Muscle of leg (tissue), 16 donors: ENCODE measurements around the gene RPAP3. TPM values are rescaled to one million over a fixed set of nuclear protein-coding genes. Genes with fewer than 3 reads are reported as not detected.

Experiments
- DNase-seq: peaks from one replicate; pipeline ENCODE4 v3.0.0; 2013
- H3K27ac ChIP-seq: one replicate; pipeline ENCODE4 v1.5.1; 2013; ENCODE audit warnings: mild to moderate bottlenecking, low read length, control low read depth
- H3K27me3 ChIP-seq: one replicate; pipeline ENCODE4 v1.6.1; 2013; ENCODE audit warnings: low read length; ENCODE audit not compliant: control insufficient read depth, insufficient read depth
- H3K36me3 ChIP-seq: one replicate; pipeline ENCODE4 v1.6.1; 2013; ENCODE audit warnings: low read length; ENCODE audit not compliant: control insufficient read depth, insufficient read depth
- H3K4me1 ChIP-seq: one replicate; pipeline ENCODE4 v1.6.1; 2013; ENCODE audit warnings: low read length; ENCODE audit not compliant: control insufficient read depth, insufficient read depth
- H3K4me3 ChIP-seq: one replicate; pipeline ENCODE4 v1.5.1; 2013; ENCODE audit warnings: low read length, control low read depth
- H3K9me3 ChIP-seq: replicated peaks from 2 replicates; pipeline ENCODE4 v1.6.1; 2013; ENCODE audit warnings: low read depth, low read length; ENCODE audit not compliant: control insufficient read depth
- WGBS: methylation state at CpG from one replicate; pipeline ENCODE4 v1.1.5; 2013; ENCODE audit warnings: missing lambda C conversion rate; ENCODE audit not compliant: insufficient coverage; 5-methylcytosine and 5-hydroxymethylcytosine counted together
- long read RNA-seq, 11 donors: transcript quantifications; one replicate each; lab custom pipeline, GENCODE V29; 2026
- polyA plus RNA-seq, 8 donors: library from polyadenylated mRNA; unstranded; fragments of 120-200 nt; gene quantifications; one replicate each; pipeline versions ENCODE4 v1.2.1 to v1.2.3, GENCODE V29; 2013; ENCODE audit warnings: inconsistent platforms in 1 of 8, low replicate concordance in 1 of 8; ENCODE audit not compliant: insufficient read length in 8 of 8, insufficient read depth in 1 of 8
- total RNA-seq: library from RNA; stranded (reverse); fragments of 120-200 nt; gene quantifications from one replicate; pipeline ENCODE4 v1.2.4, GENCODE V29; 2013

The RPAP3 gene
- total RNA-seq (18.0 TPM), polyA plus RNA-seq (10 to 100 TPM; 18.9 to 28.1 (median 24.9) TPM)
- long read RNA-seq, donor 1, full-length matches to known transcripts = 3 of 3 reads
- long read RNA-seq, donor 1, partial matches to known transcripts = 0 of 3 reads
- long read RNA-seq, donor 1, other reads (novel, unspliced or antisense) = 0 of 3 reads
- long read RNA-seq, donor 2, full-length matches to known transcripts = 2 of 2 reads
- long read RNA-seq, donor 2, partial matches to known transcripts = 0 of 2 reads
- long read RNA-seq, donor 2, other reads (novel, unspliced or antisense) = 0 of 2 reads
- long read RNA-seq, donor 3, full-length matches to known transcripts = 5 of 5 reads
- long read RNA-seq, donor 3, partial matches to known transcripts = 0 of 5 reads
- long read RNA-seq, donor 3, other reads (novel, unspliced or antisense) = 0 of 5 reads
- long read RNA-seq, donor 4 = 0 reads
- long read RNA-seq, donor 5, full-length matches to known transcripts = 13 of 13 reads
- long read RNA-seq, donor 5, partial matches to known transcripts = 0 of 13 reads
- long read RNA-seq, donor 5, other reads (novel, unspliced or antisense) = 0 of 13 reads
- long read RNA-seq, donor 6, full-length matches to known transcripts = 4 of 4 reads
- long read RNA-seq, donor 6, partial matches to known transcripts = 0 of 4 reads
- long read RNA-seq, donor 6, other reads (novel, unspliced or antisense) = 0 of 4 reads
- long read RNA-seq, donor 7, full-length matches to known transcripts = 5 of 5 reads
- long read RNA-seq, donor 7, partial matches to known transcripts = 0 of 5 reads
- long read RNA-seq, donor 7, other reads (novel, unspliced or antisense) = 0 of 5 reads
- long read RNA-seq, donor 8, full-length matches to known transcripts = 5 of 5 reads
- long read RNA-seq, donor 8, partial matches to known transcripts = 0 of 5 reads
- long read RNA-seq, donor 8, other reads (novel, unspliced or antisense) = 0 of 5 reads
- long read RNA-seq, donor 9, full-length matches to known transcripts = 4 of 4 reads
- long read RNA-seq, donor 9, partial matches to known transcripts = 0 of 4 reads
- long read RNA-seq, donor 9, other reads (novel, unspliced or antisense) = 0 of 4 reads
- long read RNA-seq, donor 10, full-length matches to known transcripts = 5 of 5 reads
- long read RNA-seq, donor 10, partial matches to known transcripts = 0 of 5 reads
- long read RNA-seq, donor 10, other reads (novel, unspliced or antisense) = 0 of 5 reads
- long read RNA-seq, donor 11, full-length matches to known transcripts = 6 of 6 reads
- long read RNA-seq, donor 11, partial matches to known transcripts = 0 of 6 reads
- long read RNA-seq, donor 11, other reads (novel, unspliced or antisense) = 0 of 6 reads

- Histone ChIP-seq H3K36me3 (peaks cover under 1% of the 10 kb centered on the region), H3K4me3 (peak within 1 kb of the TSS; percentile 72), H3K27ac (peak within 1 kb of the TSS; percentile 88), H3K9me3 (no peaks in the 10 kb centered on the region), H3K27me3 (no peaks in the 10 kb centered on the region), H3K4me1 (peaks cover 3% of the 10 kb centered on the region)
- DNase-seq = peak; percentile 97
- WGBS = 0% methylated on average over 66 of the region's 66 CpGs
Measured at GRCh38 chr12:47705566-47706425, at the start of gene RPAP3. RPAP3 (minus strand) TSS chr12:47706030; CDS start chr12:47702840, 3,190 bp downstream.

DNA sequence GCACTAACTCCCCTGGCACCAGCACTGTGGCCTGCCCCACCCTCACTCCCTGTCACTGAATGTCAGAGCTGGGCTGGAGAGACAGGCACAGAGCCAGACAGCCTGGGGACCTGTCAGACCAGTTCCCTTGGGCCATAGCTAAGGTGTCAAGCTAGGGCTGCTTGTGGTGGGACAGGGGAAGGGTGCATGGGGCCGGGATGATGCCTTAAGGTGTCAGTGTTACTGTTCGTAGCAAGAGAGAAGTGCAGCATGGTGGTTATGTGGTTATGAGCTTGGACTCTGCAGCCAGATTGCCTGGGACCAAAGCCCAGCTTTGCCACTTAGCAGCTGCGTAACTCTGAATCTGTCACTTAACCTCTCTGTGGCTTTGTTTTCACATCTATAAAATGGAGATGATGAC lies 49.1 kb upstream of the RPAP3 start:
- Histone ChIP-seq H3K9me3 (no peaks in the 10 kb centered on the region), H3K36me3 (no peaks in the 10 kb centered on the region), H3K27ac (no peak overlapping the region), H3K4me3 (no peak overlapping the region), H3K27me3 (no peaks in the 10 kb centered on the region), H3K4me1 (peaks cover 53% of the 10 kb centered on the region)
- WGBS = 80% methylated on average over 2 of the region's 3 CpGs
- DNase-seq = no peak

DNA sequence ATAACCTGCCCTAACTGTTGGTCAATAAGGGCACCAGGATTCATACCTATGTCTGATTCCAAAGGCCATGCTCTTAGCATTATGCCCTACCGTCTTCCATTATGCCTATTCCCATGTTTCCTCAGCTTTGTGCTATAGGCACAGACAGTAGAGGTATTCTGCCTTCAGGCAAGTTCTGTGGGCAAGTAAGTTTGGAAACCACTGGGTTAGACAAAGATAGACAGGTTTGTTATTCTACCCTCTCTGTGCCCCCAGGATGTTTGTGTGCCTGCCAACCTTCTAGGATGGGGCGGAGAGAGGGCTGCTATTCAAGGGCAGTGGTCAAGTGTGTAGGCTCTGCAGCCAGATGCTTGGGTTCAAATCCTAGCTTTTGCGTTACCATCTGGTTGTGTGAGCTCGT lies 48.3 kb upstream of the RPAP3 start:
- H3K4me1 ChIP-seq = peaks cover 47% of the 10 kb centered on the region

DNA sequence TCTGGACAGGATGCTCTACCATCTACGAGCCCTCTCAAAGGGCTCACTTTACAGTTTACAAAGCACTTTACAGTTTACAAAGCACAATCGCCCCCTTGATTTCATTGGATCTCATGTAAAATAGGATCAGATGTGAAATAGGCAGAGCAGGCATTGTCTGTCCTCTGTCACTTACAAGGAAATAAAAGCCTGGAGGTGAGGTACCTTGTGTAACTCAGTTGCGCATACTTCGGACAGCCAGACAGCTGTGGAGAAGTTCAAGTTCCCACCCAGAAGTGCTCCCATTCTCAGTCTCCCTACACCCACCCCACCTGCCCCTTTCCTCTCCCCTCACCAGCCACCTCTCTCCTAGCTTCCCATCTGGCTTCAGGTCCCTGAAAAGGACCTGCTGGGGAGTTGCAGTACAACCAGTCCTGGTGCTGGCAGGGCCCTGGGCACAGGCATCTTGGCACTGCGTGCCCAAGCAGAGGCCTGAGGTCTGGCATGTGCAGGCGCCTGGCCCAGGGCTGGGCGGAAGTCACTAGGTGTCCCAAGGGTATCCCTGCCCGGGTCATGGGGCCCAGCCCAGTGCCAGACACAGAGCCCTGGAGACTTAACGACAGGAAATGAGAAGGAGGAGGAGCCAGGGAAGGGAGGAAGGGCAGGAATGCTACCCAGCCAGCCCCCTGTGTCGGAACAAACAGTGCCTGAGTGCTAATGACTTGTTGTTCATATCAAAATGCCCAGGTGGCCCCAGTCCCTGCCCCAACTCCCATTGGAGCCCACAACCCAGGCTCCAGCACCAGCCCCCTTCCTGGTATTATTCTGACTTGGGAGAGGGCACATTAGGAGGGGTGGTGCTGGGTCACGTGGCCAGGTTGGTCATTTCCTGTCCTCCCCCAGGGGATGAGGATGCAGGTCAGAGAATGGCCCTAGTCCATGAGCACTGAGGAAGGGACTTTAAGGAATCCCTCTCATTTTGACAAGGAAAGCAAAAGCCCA lies 47.5 kb upstream of the RPAP3 start:
- H3K4me1 ChIP-seq = peaks cover 42% of the 10 kb centered on the region
- DNase-seq = no peak
- peaks cover 2% of the 10 kb centered on the region for H3K36me3 ChIP-seq
- 37% methylated on average over 7 of the region's 11 CpGs for whole genome bisulfite sequencing
- H3K27me3 ChIP-seq = no peaks in the 10 kb centered on the region
- no peak overlapping the region for H3K4me3 ChIP-seq
- H3K27ac ChIP-seq = peak overlapping the region; percentile 66
- H3K9me3 ChIP-seq = no peaks in the 10 kb centered on the region

More for the DNA sequence above, 48.3 kb upstream of the RPAP3 start:
- H3K27ac ChIP-seq = no peak overlapping the region
- DNase-seq = no peak
- H3K9me3 ChIP-seq = no peaks in the 10 kb centered on the region
- H3K27me3 ChIP-seq = no peaks in the 10 kb centered on the region
- 85% methylated on average over 2 of the region's 4 CpGs for WGBS
- H3K36me3 ChIP-seq = no peaks in the 10 kb centered on the region
- no peak overlapping the region for H3K4me3 ChIP-seq

- H3K27ac ChIP-seq = no peak overlapping the region
- no peak overlapping the region for H3K4me3 ChIP-seq
- 47% methylated on average over 5 of the region's 7 CpGs for WGBS
- H3K9me3 ChIP-seq = no peaks in the 10 kb centered on the region
- peaks cover 35% of the 10 kb centered on the region for H3K4me1 ChIP-seq
- H3K27me3 ChIP-seq = no peaks in the 10 kb centered on the region
- H3K36me3 ChIP-seq = peaks cover 7% of the 10 kb centered on the region
- no peak for DNase-seq
Measured at GRCh38 chr12:47752552-47752951, 46.7 kb upstream of the RPAP3 start.

GRCh38 chr12:47752121-47752520 lies 46.3 kb upstream of the RPAP3 start:
- no peak overlapping the region for H3K27ac ChIP-seq
- no peaks in the 10 kb centered on the region for H3K9me3 ChIP-seq
- WGBS = 87% methylated on average over 4 of the region's 4 CpGs
- no peaks in the 10 kb centered on the region for H3K27me3 ChIP-seq
- peaks cover 9% of the 10 kb centered on the region for H3K36me3 ChIP-seq
- H3K4me3 ChIP-seq = no peak overlapping the region
- peaks cover 32% of the 10 kb centered on the region for H3K4me1 ChIP-seq
- no peak for DNase-seq

DNA sequence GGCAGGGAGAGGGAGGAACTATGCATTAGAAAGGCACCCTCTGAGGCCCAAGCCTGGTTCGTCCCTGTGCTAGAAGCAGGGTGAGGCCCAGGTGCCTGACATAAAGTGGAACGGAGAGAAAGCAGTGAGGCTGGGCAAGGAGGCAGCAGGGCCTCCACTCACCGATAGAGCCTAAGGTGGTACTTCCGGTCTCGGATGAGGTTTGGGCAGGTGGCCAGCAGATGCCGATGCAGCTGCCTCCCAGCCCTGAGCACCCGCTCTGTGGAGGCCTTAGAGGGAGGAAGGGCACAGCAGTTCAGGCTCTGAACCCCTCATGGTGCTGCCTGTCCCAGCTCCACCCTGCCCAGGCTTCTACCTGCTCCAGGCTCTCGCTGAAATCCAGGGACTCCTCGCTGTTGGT lies 45.7 kb upstream of the RPAP3 start:
- no peaks in the 10 kb centered on the region for H3K9me3 ChIP-seq
- no peaks in the 10 kb centered on the region for H3K27me3 ChIP-seq
- 54% methylated on average over 7 of the region's 9 CpGs for WGBS
- H3K36me3 ChIP-seq = peaks cover 9% of the 10 kb centered on the region
- H3K27ac ChIP-seq = no peak overlapping the region
- DNase-seq = no peak
- H3K4me3 ChIP-seq = no peak overlapping the region
- peaks cover 32% of the 10 kb centered on the region for H3K4me1 ChIP-seq

DNA sequence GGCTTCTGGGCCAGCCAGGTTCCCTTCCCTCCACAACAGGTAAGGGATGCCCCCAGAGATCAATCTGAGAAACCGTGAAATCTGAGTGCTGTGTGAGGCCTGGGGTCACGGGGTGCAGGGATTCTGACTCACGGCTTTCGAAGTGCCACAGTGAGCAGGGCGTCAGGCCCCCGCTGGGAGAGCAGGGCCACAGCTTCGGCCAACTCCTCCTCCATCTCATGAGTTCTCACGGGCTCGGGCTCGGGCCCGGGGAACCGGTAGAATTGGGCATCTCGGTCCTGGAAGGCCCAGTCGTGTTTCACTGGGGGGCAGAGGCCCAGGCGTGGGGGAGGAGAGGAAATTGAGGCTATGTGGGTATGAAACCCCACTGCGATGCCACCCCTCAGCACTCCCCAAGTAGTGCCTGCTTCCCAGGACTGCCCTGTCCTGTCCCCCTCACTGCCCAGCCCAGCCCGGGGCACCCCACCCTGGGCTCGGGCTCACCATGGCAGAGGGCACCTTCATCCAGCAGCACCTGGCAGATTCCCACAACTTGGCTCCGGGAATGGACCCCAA lies 45.2 kb upstream of the RPAP3 start:
- H3K27me3 ChIP-seq = no peaks in the 10 kb centered on the region
- peaks cover 12% of the 10 kb centered on the region for H3K36me3 ChIP-seq
- no peak overlapping the region for H3K4me3 ChIP-seq
- H3K27ac ChIP-seq = no peak overlapping the region
- no peaks in the 10 kb centered on the region for H3K9me3 ChIP-seq
- DNase-seq = no peak
- peaks cover 29% of the 10 kb centered on the region for H3K4me1 ChIP-seq
- 78% methylated on average over 6 of the region's 19 CpGs for WGBS
